ENCODE results near the gene RUNX2.

GRCh38 chr6:45472382-45472781 is 144.3 kb downstream of the RUNX2 start:
- TF ChIP-seq CTCF (IDR thresholded peaks at IDR 0.05 in 8 of 11, conservative IDR thresholded peaks at IDR 0.05 in 3 of 11) (no peak), POLR2A (IDR thresholded peaks at IDR 0.05) (no peak)

Measured in spleen (tissue), 7 donors.